Activated CD4-positive, CD25-positive, alpha-beta regulatory T cell treated with anti-CD3 and anti-CD28 coated beads, Interleukin-2, amount 50 U/mL, for 24 hours (primary cell): ENCODE measurements around the gene CD2AP.
"Not testable (repeated sequence)": the region's sequence is repeated elsewhere in the genome, so short reads cannot be mapped to it uniquely, and the experiment has no call there.

Source experiments
- ATAC-seq, 2 donors: fragments of 150-1000 bp; cut with Tn5 transposase; one replicate each; pipeline ENCODE4 v1.10.0; 2021; ENCODE audit warnings: mild to moderate bottlenecking in 1 of 2, moderate library complexity in 1 of 2

CD2AP gene

GRCh38 chr6:47477497-47478232, at the start of gene CD2AP:
Gene CD2AP, plus strand, starts transcription at chr6:47477789. Its CDS starts 456 bp downstream, at chr6:47478245.
- peak; percentile 84 to 88 for ATAC-seq

DNA sequence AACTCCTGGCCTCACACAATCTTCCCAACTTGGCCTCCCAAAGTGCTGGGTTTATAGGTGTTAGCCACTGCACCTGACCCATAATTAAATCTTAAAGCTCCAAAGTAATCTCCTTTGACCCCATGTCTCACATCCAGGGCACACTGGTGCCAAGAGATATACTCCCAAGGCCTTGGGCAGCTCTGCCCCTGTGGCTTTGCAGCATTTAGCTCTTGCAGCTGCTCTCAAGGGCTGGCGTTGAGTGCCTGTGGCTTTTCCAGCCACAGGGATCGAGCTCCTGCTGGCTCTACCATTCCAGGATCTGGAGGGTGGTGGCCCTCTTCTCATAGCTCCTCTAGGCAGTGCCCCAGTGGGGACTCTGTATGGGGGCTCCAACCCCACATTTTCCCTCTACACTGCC, 49.3 kb upstream of the CD2AP start:
- ATAC-seq = no peak

- no peak for ATAC-seq
Observed at GRCh38 chr6:47428746-47429664, 48.6 kb upstream of the CD2AP start.

DNA sequence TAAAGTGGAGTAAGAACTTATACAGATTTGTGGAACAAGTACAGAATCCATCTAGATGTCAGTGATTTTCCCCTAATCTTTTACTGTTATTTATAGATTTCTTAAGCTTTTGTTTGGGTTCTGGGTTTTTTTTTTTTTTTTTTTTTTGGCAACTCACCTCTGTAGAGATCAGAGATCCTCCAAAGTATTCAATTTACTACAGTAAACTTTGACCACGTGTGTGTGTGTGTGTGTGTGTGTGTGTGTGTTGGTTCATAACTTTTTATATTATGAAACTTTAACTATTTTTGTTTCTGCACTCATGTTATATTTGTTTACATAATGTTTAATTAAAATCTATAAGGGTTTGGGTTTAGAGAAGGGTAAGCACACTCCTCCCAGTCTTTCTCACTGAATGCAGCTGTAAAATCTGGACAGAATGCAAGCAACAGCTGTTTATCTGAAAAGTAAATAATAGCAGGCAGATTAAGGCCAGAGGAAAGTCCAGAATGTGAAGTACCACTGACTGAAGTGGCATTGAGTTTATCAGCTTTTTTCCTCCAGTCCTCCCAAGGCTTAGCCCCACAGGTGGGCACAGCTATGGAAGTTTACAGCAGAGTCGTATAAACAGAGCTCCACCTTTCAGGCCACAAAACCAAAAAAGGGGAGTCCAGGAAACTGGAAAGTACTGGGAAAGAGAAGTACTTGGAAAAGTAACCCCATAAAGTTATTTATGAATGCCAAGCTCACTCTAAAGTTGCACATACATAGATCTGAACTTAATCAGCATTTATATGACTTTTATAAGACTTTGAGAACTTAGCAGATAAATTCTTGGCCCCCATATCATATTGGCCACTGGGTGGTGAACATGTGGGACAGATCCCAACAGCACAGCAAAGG, 43.0 kb upstream of the CD2AP start:
- no peak for ATAC-seq

GRCh38 chr6:47435254-47435612, 42.4 kb upstream of the CD2AP start:
- ATAC-seq = no peak

DNA sequence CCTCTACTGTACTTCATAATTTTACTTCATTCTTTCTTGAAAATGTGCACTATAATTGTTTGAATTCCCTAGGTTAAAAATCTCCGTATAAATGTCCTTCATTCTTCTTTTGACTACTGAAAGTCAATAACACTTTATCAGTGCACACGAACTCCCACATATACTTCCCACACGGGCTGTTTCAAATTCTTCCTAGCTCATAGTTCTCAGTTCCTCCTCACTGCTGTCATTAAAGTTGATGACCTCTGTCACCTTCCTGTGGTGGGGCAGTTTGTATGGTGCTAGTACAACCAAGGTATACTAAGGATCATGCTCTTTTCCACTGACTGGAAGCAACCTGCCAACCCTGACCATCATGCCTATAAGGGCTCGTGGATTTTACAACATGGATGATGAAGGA, 40.0 kb upstream of the CD2AP start:
- ATAC-seq = no peak

- peak in 1 of 2 donors; percentile 13 for ATAC-seq
Observed at GRCh38 chr6:47438481-47439347, 38.9 kb upstream of the CD2AP start.

GRCh38 chr6:47439348-47439668, 38.3 kb upstream of the CD2AP start:
- ATAC-seq = no peak

GRCh38 chr6:47440719-47441118, 36.9 kb upstream of the CD2AP start:
- no peak for ATAC-seq

DNA sequence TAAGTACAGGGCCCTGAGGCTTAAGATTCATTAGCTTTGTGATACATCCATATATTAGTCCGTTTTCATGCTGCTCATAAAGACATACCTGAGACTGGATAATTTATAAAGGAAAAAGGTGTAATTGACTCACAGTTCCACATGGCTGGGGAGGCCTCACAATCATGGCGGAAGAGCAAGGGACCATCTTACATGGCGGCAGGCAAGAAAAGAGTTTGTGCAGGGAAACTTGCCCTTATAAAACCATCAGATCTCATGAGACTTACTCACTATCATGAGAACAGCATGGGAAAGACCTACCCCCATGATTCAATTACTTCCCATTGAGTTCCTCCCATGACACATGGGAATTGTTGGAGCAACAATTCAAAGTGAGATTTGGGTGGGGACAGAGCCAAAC, 32.6 kb upstream of the CD2AP start:
- not testable (repeated sequence) for ATAC-seq

DNA sequence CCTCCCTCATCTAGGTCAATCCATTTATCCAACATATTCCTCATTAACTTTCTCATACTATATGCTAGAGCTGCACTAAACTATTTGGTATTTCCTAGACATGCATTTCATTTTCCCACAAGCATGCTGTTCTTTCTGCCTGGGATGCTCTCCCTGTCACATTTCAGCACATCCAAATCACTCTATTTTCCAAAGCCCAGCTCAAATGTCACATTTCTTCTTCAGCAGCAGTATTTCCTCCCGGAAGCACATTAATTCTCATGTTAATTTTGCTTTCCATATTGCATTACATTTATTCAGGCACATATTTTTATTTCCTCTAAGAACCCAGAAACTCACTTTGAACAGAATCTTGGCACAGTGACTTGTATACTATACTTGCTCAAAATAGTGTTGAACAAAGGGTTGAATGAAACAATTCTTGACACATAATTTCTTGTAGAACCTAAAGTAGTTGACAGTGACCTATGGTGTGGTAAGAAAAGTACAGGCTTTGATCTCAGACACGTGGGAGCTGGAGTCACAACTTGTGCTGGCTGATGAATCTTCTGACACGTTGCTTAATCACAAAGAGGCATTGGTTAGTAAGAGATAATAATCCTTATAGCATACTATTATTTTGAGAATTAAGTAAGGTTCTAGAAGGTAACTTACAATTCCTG, 30.8 kb upstream of the CD2AP start:
- peak in 1 of 2 donors; percentile 64 for ATAC-seq

- no peak for ATAC-seq
Observed at GRCh38 chr6:47447722-47448121, 29.9 kb upstream of the CD2AP start.

DNA sequence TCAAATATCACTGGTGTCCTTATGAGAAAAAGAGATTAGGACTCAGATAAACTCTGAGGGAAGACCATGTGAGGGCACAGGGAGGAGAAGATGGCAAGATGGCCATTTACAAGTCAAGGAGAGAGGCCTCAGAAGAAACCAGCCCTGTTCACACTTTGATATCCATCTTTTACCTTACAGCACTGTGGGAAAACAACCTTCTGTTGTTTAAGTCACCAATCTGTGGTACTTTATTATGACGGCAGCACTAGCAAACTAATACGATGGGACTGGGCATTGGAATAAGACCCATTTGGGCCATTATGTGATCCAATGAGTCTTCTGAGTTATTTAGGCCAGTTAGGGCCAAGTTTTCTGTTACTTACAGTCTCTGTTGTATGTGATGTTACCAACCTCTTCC, 26.4 kb upstream of the CD2AP start:
- ATAC-seq = no peak

DNA sequence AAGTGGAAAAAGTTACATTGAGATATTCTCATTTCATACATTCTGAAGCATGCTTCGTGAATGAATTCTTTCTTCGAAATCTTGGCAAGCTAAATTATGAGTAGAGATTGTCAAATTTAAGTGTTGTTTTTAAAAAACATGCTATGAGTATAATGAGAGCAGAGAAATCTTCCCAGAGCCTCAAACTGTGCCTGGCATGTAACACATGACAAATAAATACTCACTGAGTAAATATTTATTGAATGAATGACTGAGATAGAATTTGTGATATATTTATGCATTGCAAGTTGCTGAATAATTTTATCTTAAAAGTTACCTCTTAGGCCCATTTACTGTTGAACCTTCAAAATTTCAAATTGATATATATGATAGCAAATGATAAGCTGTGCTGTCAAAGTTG, 24.7 kb upstream of the CD2AP start:
- ATAC-seq = no peak

DNA sequence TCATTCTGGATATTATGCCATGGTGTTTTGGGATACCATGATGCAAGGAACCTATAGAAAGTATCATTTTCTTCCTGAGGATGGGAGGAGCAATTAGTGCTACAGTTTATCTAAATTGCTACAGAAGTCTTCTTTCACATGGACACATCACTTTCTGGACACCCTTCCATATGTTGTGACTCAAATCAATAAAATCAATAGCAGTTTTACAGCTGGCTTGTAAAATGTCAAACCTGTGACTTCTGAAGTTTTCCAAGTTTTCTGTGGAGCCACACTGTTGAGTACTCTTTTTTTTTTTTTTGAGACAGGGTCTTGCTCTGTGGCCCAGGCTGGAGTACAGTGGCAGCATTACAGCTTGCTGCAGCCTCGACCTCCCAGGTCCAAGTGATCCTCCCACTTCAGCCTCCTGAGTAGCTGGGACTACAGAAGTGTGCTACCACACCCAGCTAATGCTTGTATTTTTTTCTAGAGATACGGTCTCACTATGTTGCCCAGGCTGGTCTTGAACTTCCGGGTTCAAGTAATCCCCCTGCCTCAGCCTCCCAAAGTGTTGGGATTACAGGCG, 24.1 kb upstream of the CD2AP start:
- no peak for ATAC-seq

GRCh38 chr6:47454713-47455396, 22.7 kb upstream of the CD2AP start:
- ATAC-seq = no peak

DNA sequence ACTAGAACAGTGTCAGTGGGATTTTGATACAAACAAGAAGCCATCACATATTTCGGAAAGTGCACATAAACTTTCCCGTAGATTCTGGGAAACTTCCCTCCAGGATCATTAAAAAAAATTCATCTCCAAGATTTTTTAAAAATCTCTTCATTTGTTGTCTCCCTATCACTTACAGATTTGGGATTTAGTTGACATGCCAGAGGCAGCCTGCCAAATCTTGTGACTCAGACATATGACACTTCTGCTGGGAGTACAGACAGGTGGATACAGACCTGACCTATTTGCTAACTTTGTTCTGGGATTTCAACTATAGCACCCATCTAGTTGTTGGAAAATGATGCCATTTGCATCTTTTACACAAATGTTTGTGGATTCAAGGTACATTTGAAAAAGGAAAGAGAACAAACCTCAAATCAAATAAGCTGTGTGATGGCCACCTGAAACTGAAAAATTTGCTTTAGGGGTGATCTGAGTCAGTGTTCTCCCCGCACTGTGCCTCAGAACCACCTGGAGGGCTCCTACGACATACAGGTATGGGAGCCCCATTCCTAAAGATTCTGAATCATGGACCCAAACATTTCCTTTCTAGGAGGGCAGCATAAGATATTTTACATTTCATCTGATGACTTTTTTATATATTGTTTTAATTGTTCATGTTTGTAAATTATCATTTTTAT, 21.9 kb upstream of the CD2AP start:
- ATAC-seq = no peak

DNA sequence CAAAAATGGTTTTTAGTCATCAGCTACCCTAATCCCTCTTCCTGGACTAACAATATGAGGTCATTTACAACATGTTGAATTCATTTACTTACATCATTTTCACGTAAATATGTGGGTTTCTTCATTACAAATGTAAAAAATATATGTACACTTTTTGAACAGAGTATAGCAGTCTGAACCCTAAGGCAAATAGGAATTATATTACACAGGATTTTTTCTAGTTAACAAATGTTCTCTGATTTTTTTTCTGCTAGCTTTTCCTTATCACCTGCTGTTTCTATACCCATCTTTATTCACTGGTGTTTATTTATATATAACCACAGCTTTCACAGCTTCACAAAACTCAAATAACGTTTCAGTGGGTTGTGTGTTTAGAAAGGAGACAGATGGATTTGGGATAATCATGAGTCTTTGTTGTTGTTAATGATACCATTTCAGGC, 21.0 kb upstream of the CD2AP start:
- no peak for ATAC-seq

DNA sequence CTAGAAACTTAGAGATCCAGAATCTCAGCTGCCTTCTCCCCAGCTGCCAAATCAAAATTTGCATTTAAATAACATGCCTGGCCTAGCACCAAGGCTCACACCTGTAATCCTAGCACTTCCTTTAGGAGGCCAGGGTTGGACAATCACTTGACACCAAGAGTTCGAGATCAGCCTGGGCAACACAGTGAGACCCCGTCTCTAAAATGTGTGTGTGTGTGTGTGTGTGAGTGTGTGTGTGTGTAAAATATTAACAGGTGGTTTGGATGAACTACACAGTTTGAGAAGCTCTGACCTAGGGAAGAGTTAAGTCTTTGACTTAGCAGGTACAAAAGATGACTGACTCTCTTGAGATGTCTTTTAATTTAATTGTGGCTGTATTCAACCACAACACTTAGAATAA, 20.2 kb upstream of the CD2AP start:
- no peak for ATAC-seq

DNA sequence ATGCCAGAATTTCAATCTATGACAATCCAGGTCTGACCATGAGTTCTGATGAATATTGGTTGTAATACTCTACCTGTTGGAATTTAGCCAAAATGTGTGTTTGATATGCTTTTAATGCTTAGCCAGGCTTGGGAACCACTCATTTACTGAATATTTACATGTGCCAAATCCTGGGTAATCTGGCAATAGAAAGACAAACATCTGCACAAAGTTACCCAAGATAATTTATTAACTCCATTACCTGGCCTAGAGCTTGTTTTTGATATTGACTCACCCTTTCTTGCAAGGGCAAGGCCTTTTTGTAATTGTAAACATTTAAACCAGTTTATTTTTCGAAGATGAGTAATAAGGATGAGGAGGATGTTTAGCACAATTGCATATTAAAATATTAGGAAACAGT, 13.5 kb upstream of the CD2AP start:
- no peak for ATAC-seq
